ENCODE results near the gene WDR18.

- TF ChIP-seq CTCF (IDR thresholded peaks at IDR 0.05) (no peak), ZFX (IDR thresholded peaks at IDR 0.05; ENCODE audit: borderline replicate concordance) (no peak)
Observed at GRCh38 chr19:1004803-1005664, 20.9 kb downstream of the WDR18 start.
